Measurements from ENCODE around the gene ARHGAP44. TPM values are rescaled to one million over a fixed set of nuclear protein-coding genes. Genes with fewer than 3 reads are reported as not detected.

Gene ARHGAP44
- total and polyA plus RNA-seq, 2 of the 13 experiments (the other 11 are each of a cell fraction or from before 2014, with no cell fraction given), result 0.79 to 3.1 TPM

GRCh38 chr17:13017655-13018459 is 228.6 kb downstream of the ARHGAP44 start, which contains the start of gene ELAC2 (continued):
- TF ChIP-seq, protein P1, sequence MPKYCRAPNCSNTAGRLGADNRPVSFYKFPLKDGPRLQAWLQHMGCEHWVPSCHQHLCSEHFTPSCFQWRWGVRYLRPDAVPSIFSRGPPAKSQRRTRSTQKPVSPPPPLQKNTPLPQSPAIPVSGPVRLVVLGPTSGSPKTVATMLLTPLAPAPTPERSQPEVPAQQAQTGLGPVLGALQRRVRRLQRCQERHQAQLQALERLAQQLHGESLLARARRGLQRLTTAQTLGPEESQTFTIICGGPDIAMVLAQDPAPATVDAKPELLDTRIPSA (CRISPR knock-in tag; IDR thresholded peaks at IDR 0.05; ENCODE audit: borderline replicate concordance), result no peak
- no peak for TF ChIP-seq ZNF101 (CRISPR knock-in tag; IDR thresholded peaks at IDR 0.05; ENCODE audit: borderline replicate concordance, low read depth)
- TF ChIP-seq PCBP1 (IDR thresholded peaks at IDR 0.05; ENCODE audit: borderline replicate concordance, low read depth, low read length), result 0 out of 2 replicates have a peak, but pooled peaks have one; percentile 16
- TF ChIP-seq PHF8 (CRISPR knock-in tag; IDR thresholded peaks at IDR 0.05), result peak; percentile 76
- TF ChIP-seq, protein P2, sequence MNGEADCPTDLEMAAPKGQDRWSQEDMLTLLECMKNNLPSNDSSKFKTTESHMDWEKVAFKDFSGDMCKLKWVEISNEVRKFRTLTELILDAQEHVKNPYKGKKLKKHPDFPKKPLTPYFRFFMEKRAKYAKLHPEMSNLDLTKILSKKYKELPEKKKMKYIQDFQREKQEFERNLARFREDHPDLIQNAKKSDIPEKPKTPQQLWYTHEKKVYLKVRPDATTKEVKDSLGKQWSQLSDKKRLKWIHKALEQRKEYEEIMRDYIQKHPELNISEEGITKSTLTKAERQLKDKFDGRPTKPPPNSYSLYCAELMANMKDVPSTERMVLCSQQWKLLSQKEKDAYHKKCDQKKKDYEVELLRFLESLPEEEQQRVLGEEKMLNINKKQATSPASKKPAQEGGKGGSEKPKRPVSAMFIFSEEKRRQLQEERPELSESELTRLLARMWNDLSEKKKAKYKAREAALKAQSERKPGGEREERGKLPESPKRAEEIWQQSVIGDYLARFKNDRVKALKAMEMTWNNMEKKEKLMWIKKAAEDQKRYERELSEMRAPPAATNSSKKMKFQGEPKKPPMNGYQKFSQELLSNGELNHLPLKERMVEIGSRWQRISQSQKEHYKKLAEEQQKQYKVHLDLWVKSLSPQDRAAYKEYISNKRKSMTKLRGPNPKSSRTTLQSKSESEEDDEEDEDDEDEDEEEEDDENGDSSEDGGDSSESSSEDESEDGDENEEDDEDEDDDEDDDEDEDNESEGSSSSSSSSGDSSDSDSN (CRISPR knock-in tag; IDR thresholded peaks at IDR 0.05), result peak; percentile 82; the same call in 1 of the 2 replicates
- no peak for TF ChIP-seq MBD4 (IDR thresholded peaks at IDR 0.05; ENCODE audit: borderline replicate concordance, low read length)
- TF ChIP-seq ZNF512B (CRISPR knock-in tag; IDR thresholded peaks at IDR 0.05; ENCODE audit: borderline replicate concordance), result no peak
- no peak for TF ChIP-seq ZBTB20 (CRISPR knock-in tag; IDR thresholded peaks at IDR 0.05; ENCODE audit: borderline replicate concordance, low read depth)
- TF ChIP-seq ZGPAT (CRISPR knock-in tag; IDR thresholded peaks at IDR 0.05), result peak; percentile 70; the same call in 1 of the 2 replicates
- TF ChIP-seq ZNF484 (CRISPR knock-in tag; IDR thresholded peaks at IDR 0.05; ENCODE audit: borderline replicate concordance, low read depth), result no peak
- TF ChIP-seq EEA1 (CRISPR knock-in tag; IDR thresholded peaks at IDR 0.05; ENCODE audit: borderline replicate concordance), result no peak
- TF ChIP-seq CENPBD1 (CRISPR knock-in tag; IDR thresholded peaks at IDR 0.05; ENCODE audit: borderline replicate concordance, low read depth), result no peak
- no peak for TF ChIP-seq SKIL (CRISPR knock-in tag; IDR thresholded peaks at IDR 0.05; ENCODE audit: borderline replicate concordance)
- 0 out of 2 replicates have a peak, but pooled peaks have one; percentile 47 for TF ChIP-seq DNMT1 (CRISPR knock-in tag; IDR thresholded peaks at IDR 0.05)
- TF ChIP-seq HNF4G (IDR thresholded peaks at IDR 0.05; ENCODE audit: borderline replicate concordance, low read depth, low read length), result no peak
- no peak; the same call in 1 of the 2 replicates for TF ChIP-seq HNF4G (CRISPR knock-in tag; IDR thresholded peaks at IDR 0.05; ENCODE audit: borderline replicate concordance, low read depth)
- TF ChIP-seq ZSCAN31 (CRISPR knock-in tag; IDR thresholded peaks at IDR 0.05; ENCODE audit: low read depth), result no peak

Data from HepG2 (cell line).